CD4-positive, alpha-beta T cell treated with Interleukin-2 at 100 ng/mL for 4 hours (primary cell): ENCODE data around the gene PEMT.

Source experiments
- DNase-seq: peaks from one replicate; pipeline ENCODE4 v3.0.0-alpha.2; 2020; ENCODE audit warnings: low spot score

Gene PEMT

GRCh38 chr17:17553217-17554195 is 38.0 kb downstream of the PEMT start:
- no peak for DNase-seq

- DNase-seq = no peak
Measured at GRCh38 chr17:17552351-17553216, 38.9 kb downstream of the PEMT start.

- DNase-seq = no peak
Measured at GRCh38 chr17:17551361-17551760, 40.1 kb downstream of the PEMT start.

- no peak for DNase-seq
Measured at GRCh38 chr17:17549732-17550366, 41.7 kb downstream of the PEMT start.

- no peak for DNase-seq
Measured at GRCh38 chr17:17548044-17548443, 43.5 kb downstream of the PEMT start.

GRCh38 chr17:17547210-17547764 is 44.2 kb downstream of the PEMT start:
- no peak for DNase-seq

- no peak for DNase-seq
Measured at GRCh38 chr17:17546399-17547185, 44.9 kb downstream of the PEMT start.

GRCh38 chr17:17545984-17546383 is 45.5 kb downstream of the PEMT start:
- no peak for DNase-seq

- DNase-seq = no peak
Measured at GRCh38 chr17:17545031-17545820, 46.3 kb downstream of the PEMT start.

- no peak for DNase-seq
Measured at GRCh38 chr17:17542906-17543635, 48.4 kb downstream of the PEMT start.

GRCh38 chr17:17541640-17542001 is 49.9 kb downstream of the PEMT start:
- DNase-seq = no peak

- DNase-seq = no peak
Measured at GRCh38 chr17:17540935-17541639, 50.4 kb downstream of the PEMT start.

GRCh38 chr17:17540278-17540906 is 51.1 kb downstream of the PEMT start:
- no peak for DNase-seq

GRCh38 chr17:17539591-17539990 is 51.9 kb downstream of the PEMT start:
- DNase-seq = no peak

GRCh38 chr17:17538417-17539391 is 52.8 kb downstream of the PEMT start:
- DNase-seq = no peak

- no peak for DNase-seq
Measured at GRCh38 chr17:17537311-17538099, 54.0 kb downstream of the PEMT start.

GRCh38 chr17:17536702-17537101 is 54.8 kb downstream of the PEMT start:
- no peak for DNase-seq
